ENCODE measurements around the gene TCAP. TPM values are rescaled to one million over a fixed set of nuclear protein-coding genes. Genes with fewer than 3 reads are reported as not detected.

Gene TCAP
- total RNA-seq, 6 donors from 2014 or later, result 0.39 to 4.2 (median 2.5) TPM

DNA sequence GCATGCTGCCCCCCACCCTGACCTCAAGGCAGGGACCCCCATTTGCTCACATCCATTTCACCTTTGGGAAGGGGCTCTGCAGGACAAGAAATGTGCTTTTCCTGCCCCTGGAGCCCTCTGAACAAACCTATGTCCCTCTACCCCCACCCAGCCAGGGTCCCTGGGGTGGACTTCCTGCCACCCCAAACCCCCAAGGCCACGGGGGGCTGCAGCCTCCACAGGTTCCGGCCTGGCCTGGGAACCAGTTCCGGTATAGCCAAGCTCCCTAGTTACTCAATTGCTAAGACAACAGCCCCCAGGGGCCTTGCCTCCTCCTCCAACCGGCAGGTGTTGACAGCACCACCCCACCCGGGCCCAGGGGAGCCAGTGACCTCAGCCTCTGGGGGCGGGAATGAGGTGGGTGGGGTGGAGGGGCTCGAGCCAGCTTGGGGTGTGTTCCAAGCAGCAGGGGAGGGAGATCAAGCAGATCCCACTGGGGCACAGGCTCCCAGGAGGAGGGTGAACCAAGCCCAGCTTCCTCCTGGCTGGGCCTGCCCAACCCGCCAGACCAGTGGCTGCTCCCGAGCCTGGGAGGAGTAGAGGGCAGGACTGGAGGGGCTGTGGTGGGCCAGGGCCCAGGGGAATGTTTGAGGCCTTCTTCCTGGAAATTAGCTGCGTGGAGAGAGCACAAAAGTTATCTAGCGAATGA, 9.7 kb downstream of the TCAP start:
- peaks cover 0 to 2% (median 0%) of the 10 kb centered on the region in 4 donors for H3K36me3 ChIP-seq
- H3K4me3 ChIP-seq, result no peak overlapping the region
- DNase-seq, result peak in 1 of 2 donors; percentile 56
- 36 to 59% methylated on average over 6 to 11 of the region's 11 CpGs for WGBS, 2 donors
- ATAC-seq (ENCODE audit: low FRiP score in 2 of 2), result peak in 1 of 2 donors; percentile 36
- no peak for TF ChIP-seq POLR2A (IDR thresholded peaks at IDR 0.05)
- no peak for TF ChIP-seq POLR2AphosphoS5 (IDR thresholded peaks at IDR 0.05)
- TF ChIP-seq EP300 (IDR thresholded peaks at IDR 0.05), result no peak
- TF ChIP-seq, protein P1, sequence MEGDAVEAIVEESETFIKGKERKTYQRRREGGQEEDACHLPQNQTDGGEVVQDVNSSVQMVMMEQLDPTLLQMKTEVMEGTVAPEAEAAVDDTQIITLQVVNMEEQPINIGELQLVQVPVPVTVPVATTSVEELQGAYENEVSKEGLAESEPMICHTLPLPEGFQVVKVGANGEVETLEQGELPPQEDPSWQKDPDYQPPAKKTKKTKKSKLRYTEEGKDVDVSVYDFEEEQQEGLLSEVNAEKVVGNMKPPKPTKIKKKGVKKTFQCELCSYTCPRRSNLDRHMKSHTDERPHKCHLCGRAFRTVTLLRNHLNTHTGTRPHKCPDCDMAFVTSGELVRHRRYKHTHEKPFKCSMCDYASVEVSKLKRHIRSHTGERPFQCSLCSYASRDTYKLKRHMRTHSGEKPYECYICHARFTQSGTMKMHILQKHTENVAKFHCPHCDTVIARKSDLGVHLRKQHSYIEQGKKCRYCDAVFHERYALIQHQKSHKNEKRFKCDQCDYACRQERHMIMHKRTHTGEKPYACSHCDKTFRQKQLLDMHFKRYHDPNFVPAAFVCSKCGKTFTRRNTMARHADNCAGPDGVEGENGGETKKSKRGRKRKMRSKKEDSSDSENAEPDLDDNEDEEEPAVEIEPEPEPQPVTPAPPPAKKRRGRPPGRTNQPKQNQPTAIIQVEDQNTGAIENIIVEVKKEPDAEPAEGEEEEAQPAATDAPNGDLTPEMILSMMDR (IDR thresholded peaks at IDR 0.05), result no peak
- H3K27me3 ChIP-seq, result peaks cover 0 to 3% (median 0%) of the 10 kb centered on the region in 4 donors
- H3K9me3 ChIP-seq, result no peaks in the 10 kb centered on the region
- H3K27ac ChIP-seq, result peak overlapping the region in 3 of 4 donors; percentile 1 to 66 (median 50)
- H3K4me1 ChIP-seq, result peaks cover 30 to 59% (median 43%) of the 10 kb centered on the region in 4 donors

DNA sequence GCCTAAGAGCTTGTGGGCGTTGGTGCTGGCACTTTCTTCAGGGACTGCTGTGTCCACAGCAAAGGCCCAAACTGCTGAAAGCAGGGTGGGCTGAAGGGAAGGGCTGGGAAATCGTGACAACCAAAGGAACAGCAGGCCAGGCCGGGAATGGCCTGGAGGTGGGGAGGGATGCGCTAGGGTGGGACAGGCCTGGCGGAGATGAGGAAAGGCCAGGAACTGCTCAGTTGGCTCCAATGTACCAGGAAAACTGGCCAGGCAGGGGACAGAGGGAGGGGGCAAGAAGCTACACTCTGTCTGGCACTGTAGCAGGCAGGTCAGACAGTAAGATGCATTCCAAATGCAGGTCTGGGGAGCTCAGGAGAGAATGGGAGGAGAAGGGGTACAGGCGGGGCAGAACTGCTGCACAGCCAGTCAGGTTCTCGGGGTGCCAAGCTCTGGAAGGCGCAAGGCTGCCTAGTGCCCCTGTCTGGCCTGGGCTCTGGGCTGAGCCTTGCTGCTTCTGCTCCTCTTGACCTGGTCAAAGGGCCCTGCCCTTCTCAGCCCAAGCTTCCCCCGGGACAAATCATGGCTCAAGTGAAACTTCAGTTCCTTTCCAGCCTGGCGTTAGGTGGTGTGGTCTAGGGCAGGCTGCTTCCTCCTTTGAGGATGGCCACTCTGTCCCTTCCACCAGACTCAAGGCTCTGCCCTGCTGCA, 10.4 kb downstream of the TCAP start:
- H3K27ac ChIP-seq, result peak overlapping the region in 3 of 4 donors; percentile 1 to 66 (median 50)
- peaks cover 31 to 63% (median 45%) of the 10 kb centered on the region in 4 donors for H3K4me1 ChIP-seq
- DNase-seq (no peak), ATAC-seq (ENCODE audit: low FRiP score in 2 of 2) (no peak)
- H3K4me3 ChIP-seq, result no peak overlapping the region
- peaks cover 0 to 5% (median 0%) of the 10 kb centered on the region in 4 donors for H3K36me3 ChIP-seq
- H3K9me3 ChIP-seq, result no peaks in the 10 kb centered on the region
- TF ChIP-seq EP300 (IDR thresholded peaks at IDR 0.05) (no peak), POLR2AphosphoS5 (IDR thresholded peaks at IDR 0.05) (no peak), POLR2A (IDR thresholded peaks at IDR 0.05) (no peak)
- TF ChIP-seq, protein P1 (IDR thresholded peaks at IDR 0.05), result no peak
- no peaks in the 10 kb centered on the region for H3K27me3 ChIP-seq
- 68 to 69% methylated on average over 8 to 10 of the region's 10 CpGs for WGBS, 2 donors

DNA sequence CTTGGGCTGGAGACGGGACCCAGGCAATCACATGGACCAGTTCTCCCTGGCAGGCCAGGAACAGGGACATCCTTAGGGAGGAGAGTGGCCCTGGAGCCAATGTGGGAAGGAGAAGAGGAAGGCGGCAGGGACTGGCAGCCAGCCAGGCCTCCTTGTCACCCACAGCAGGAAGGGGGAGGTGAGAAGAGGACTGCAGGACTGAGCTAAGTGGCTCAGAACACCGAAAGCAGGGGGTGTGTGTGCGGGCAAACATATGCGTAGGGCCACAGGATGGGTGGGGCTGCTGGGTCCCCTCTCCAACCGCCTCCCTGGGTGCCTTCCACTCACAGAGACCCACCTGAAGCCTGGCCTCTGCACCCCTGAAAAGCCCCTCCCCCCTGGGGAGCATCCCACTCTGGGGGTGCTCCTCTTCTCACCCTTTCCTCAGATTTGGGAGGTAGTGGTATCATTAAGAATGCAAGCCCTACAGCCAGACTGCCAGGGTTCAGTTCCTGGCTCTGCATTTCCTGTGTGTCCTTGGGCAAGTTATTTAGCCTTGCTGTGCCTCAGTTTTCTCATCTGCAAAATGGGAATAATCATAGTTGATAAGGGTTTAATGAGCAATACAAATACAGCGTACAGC, 11.2 kb downstream of the TCAP start:
- DNase-seq (peak; percentile 86 to 91), ATAC-seq (ENCODE audit: low FRiP score in 2 of 2) (peak; percentile 12 to 52)
- Histone ChIP-seq H3K36me3 (peaks cover 0 to 12% (median 0%) of the 10 kb centered on the region in 4 donors), H3K9me3 (no peaks in the 10 kb centered on the region), H3K27ac (peak overlapping the region in 3 of 4 donors; percentile 1 to 66 (median 50)), H3K27me3 (no peaks in the 10 kb centered on the region), H3K4me1 (peaks cover 31 to 63% (median 44%) of the 10 kb centered on the region in 4 donors), H3K4me3 (no peak overlapping the region)
- 28 to 35% methylated on average over 6 to 7 of the region's 7 CpGs for WGBS, 2 donors
- TF ChIP-seq POLR2AphosphoS5 (IDR thresholded peaks at IDR 0.05) (peak in 1 of 2 donors; percentile 45), POLR2A (IDR thresholded peaks at IDR 0.05) (no peak), EP300 (IDR thresholded peaks at IDR 0.05) (peak in 1 of 4 donors; percentile 18)

DNA sequence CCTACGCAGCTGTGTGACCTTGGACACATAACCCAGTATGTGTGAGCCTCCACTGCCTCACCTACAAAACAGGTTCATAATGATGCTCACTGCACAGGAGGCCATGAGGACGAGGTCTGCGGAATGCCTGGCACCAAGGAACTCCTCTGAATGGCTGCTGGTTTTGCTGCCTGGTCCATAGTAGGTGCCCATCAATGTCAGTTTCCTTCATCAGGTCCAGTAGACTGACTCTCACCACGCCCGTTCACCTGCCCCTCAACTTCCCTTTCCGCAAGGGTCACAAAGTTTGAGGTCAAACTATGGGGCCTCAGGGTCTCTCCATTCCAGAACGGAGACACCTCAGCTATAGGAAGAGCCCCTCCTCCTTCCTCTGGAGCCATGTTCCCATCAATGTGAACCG, 11.9 kb downstream of the TCAP start:
- Histone ChIP-seq H3K27me3 (no peaks in the 10 kb centered on the region), H3K4me3 (no peak overlapping the region), H3K27ac (peak overlapping the region in 3 of 4 donors; percentile 1 to 66 (median 40)), H3K9me3 (no peaks in the 10 kb centered on the region), H3K4me1 (peaks cover 31 to 57% (median 38%) of the 10 kb centered on the region in 4 donors), H3K36me3 (peaks cover 0 to 14% (median 0%) of the 10 kb centered on the region in 4 donors)
- TF ChIP-seq POLR2AphosphoS5 (IDR thresholded peaks at IDR 0.05), result no peak
- TF ChIP-seq, protein P1 (IDR thresholded peaks at IDR 0.05), result no peak
- no peak for TF ChIP-seq POLR2A (IDR thresholded peaks at IDR 0.05)
- no peak for TF ChIP-seq EP300 (IDR thresholded peaks at IDR 0.05)
- 81 to 85% methylated on average over 6 to 8 of the region's 8 CpGs for WGBS, 2 donors
- ATAC-seq (ENCODE audit: low FRiP score in 2 of 2) (no peak), DNase-seq (no peak)
